ENCODE data around the gene ANTXR1. TPM values are rescaled to one million over a fixed set of nuclear protein-coding genes. Genes with fewer than 3 reads are reported as not detected.

The ANTXR1 gene
- total RNA-seq, 1 experiment from 2014 or later, result 34.5 TPM

- DNase-seq (ENCODE audit: low spot score), result no peak
Measured at GRCh38 chr2:69033461-69034095, 20.6 kb downstream of the ANTXR1 start.

GRCh38 chr2:69034122-69034521 is 21.1 kb downstream of the ANTXR1 start:
- no peak for DNase-seq (ENCODE audit: low spot score)

- no peak for DNase-seq (ENCODE audit: low spot score)
Measured at GRCh38 chr2:69034845-69035244, 21.9 kb downstream of the ANTXR1 start.

GRCh38 chr2:69036926-69037325 is 23.9 kb downstream of the ANTXR1 start:
- no peak for DNase-seq (ENCODE audit: low spot score)

GRCh38 chr2:69041214-69041613 is 28.2 kb downstream of the ANTXR1 start:
- DNase-seq (ENCODE audit: low spot score), result no peak

GRCh38 chr2:69043736-69044400 is 30.9 kb downstream of the ANTXR1 start:
- no peak for DNase-seq (ENCODE audit: low spot score)

- peak; percentile 84 for DNase-seq (ENCODE audit: low spot score)
Measured at GRCh38 chr2:69046221-69046662, 33.3 kb downstream of the ANTXR1 start.

GRCh38 chr2:69047625-69048145 is 34.7 kb downstream of the ANTXR1 start:
- DNase-seq (ENCODE audit: low spot score), result no peak

- DNase-seq (ENCODE audit: low spot score), result no peak
Measured at GRCh38 chr2:69050802-69051201, 37.8 kb downstream of the ANTXR1 start.

GRCh38 chr2:69053416-69053965 is 40.5 kb downstream of the ANTXR1 start:
- no peak for DNase-seq (ENCODE audit: low spot score)

GRCh38 chr2:69054431-69054830 is 41.5 kb downstream of the ANTXR1 start:
- no peak for DNase-seq (ENCODE audit: low spot score)

GRCh38 chr2:69055688-69056470 is 42.9 kb downstream of the ANTXR1 start:
- DNase-seq (ENCODE audit: low spot score), result no peak

GRCh38 chr2:69057660-69058059 is 44.7 kb downstream of the ANTXR1 start:
- DNase-seq (ENCODE audit: low spot score), result no peak

- DNase-seq (ENCODE audit: low spot score), result no peak
Measured at GRCh38 chr2:69059731-69060290, 46.8 kb downstream of the ANTXR1 start.

GRCh38 chr2:69060938-69061501 is 48.0 kb downstream of the ANTXR1 start:
- DNase-seq (ENCODE audit: low spot score), result no peak

GRCh38 chr2:69061525-69061924 is 48.5 kb downstream of the ANTXR1 start:
- DNase-seq (ENCODE audit: low spot score), result no peak

- no peak for DNase-seq (ENCODE audit: low spot score)
Measured at GRCh38 chr2:69062307-69062962, 49.5 kb downstream of the ANTXR1 start.

- no peak for DNase-seq (ENCODE audit: low spot score)
Measured at GRCh38 chr2:69065735-69066336, 52.9 kb downstream of the ANTXR1 start.

- DNase-seq (ENCODE audit: low spot score), result no peak
Measured at GRCh38 chr2:69067026-69067630, 54.1 kb downstream of the ANTXR1 start.

- DNase-seq (ENCODE audit: low spot score), result no peak
Measured at GRCh38 chr2:69067866-69068265, 54.9 kb downstream of the ANTXR1 start.
